Islet precursor cell (in vitro differentiated cells): ENCODE results near the gene MAP3K14.

ENCODE experiments used
- DNase-seq: peaks from one replicate; pipeline ENCODE4 v3.0.0-alpha.2; 2018

The MAP3K14 gene

GRCh38 chr17:45316434-45317110 lies at the start of gene MAP3K14:
MAP3K14 (minus strand) TSS chr17:45317020; CDS start chr17:45290745, 26,275 bp downstream.
- peak; percentile 87 for DNase-seq

- no peak for DNase-seq
Observed at GRCh38 chr17:45366049-45366448, 49.2 kb upstream of the MAP3K14 start.

- peak; percentile 82 for DNase-seq
Observed at GRCh38 chr17:45364531-45365390, 47.9 kb upstream of the MAP3K14 start.

GRCh38 chr17:45363498-45363897 lies 46.7 kb upstream of the MAP3K14 start:
- peak; percentile 41 for DNase-seq

- DNase-seq, result peak; percentile 46
Observed at GRCh38 chr17:45361976-45362375, 45.2 kb upstream of the MAP3K14 start.

- peak; percentile 13 for DNase-seq
Observed at GRCh38 chr17:45361451-45361850, 44.6 kb upstream of the MAP3K14 start.

- DNase-seq, result no peak
Observed at GRCh38 chr17:45357364-45357997, 40.7 kb upstream of the MAP3K14 start.

GRCh38 chr17:45355087-45355486 lies 38.3 kb upstream of the MAP3K14 start:
- DNase-seq, result peak; percentile 95

GRCh38 chr17:45353043-45353442 lies 36.2 kb upstream of the MAP3K14 start:
- DNase-seq, result peak; percentile 29

- no peak for DNase-seq
Observed at GRCh38 chr17:45351831-45352230, 35.0 kb upstream of the MAP3K14 start.

GRCh38 chr17:45347444-45347843 lies 30.6 kb upstream of the MAP3K14 start:
- peak; percentile 25 for DNase-seq

GRCh38 chr17:45346216-45347015 lies 29.6 kb upstream of the MAP3K14 start:
- DNase-seq, result peak; percentile 62

GRCh38 chr17:45345554-45346215 lies 28.9 kb upstream of the MAP3K14 start:
- DNase-seq, result no peak

- DNase-seq, result peak; percentile 48
Observed at GRCh38 chr17:45345246-45345553, 28.4 kb upstream of the MAP3K14 start.

GRCh38 chr17:45343967-45344664 lies 27.3 kb upstream of the MAP3K14 start:
- DNase-seq, result peak; percentile 7

- peak; percentile 34 for DNase-seq
Observed at GRCh38 chr17:45342871-45343526, 26.2 kb upstream of the MAP3K14 start.

- peak; percentile 47 for DNase-seq
Observed at GRCh38 chr17:45342306-45342705, 25.5 kb upstream of the MAP3K14 start.

- DNase-seq, result peak; percentile 99
Observed at GRCh38 chr17:45341533-45342158, 24.8 kb upstream of the MAP3K14 start.

- DNase-seq, result peak; percentile 40
Observed at GRCh38 chr17:45339646-45340605, 23.1 kb upstream of the MAP3K14 start.
